Choroid plexus epithelial cell (primary cell): Measurements from ENCODE around the gene DNAI1.

ENCODE experiments used
- DNase-seq: peaks from one replicate; pipeline ENCODE4 v3.0.0-alpha.2; 2010; ENCODE audit warnings: low read depth
- H3K4me3 ChIP-seq: 2 replicates; pipeline ENCODE4 v1.5.1; 2011; ENCODE audit warnings: low read depth, mild to moderate bottlenecking, control low read depth, low read length, moderate library complexity
- TF ChIP-seq, protein P1 (sequence below): conservative IDR thresholded peaks from 2 replicates; pipeline ENCODE4 v1.5.1; 2011; ENCODE audit warnings: low read depth, mild to moderate bottlenecking, control low read depth, inconsistent platforms, low read length, moderate library complexity

The DNAI1 gene

DNA sequence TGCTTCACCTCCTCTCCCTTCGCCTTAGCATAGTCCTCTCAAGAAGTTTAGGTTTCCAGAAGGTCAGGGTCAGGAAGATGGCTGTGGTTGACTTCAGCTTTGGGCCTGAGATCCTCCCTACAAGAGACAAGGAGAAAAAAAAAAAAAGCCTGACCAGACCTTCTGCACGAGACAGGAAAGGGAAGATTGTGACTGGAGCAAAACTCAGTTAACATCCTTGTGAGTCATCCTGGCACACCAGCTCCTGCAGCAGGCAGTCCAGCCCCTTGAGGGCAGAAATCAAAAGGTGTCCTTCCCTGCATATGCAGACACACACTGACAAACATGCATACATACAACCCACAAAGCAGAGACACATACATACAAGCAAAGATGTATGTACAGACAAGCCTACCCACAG lies 82.2 kb downstream of the DNAI1 start:
- H3K4me3 ChIP-seq, result no peak overlapping the region
- TF ChIP-seq, protein P1, sequence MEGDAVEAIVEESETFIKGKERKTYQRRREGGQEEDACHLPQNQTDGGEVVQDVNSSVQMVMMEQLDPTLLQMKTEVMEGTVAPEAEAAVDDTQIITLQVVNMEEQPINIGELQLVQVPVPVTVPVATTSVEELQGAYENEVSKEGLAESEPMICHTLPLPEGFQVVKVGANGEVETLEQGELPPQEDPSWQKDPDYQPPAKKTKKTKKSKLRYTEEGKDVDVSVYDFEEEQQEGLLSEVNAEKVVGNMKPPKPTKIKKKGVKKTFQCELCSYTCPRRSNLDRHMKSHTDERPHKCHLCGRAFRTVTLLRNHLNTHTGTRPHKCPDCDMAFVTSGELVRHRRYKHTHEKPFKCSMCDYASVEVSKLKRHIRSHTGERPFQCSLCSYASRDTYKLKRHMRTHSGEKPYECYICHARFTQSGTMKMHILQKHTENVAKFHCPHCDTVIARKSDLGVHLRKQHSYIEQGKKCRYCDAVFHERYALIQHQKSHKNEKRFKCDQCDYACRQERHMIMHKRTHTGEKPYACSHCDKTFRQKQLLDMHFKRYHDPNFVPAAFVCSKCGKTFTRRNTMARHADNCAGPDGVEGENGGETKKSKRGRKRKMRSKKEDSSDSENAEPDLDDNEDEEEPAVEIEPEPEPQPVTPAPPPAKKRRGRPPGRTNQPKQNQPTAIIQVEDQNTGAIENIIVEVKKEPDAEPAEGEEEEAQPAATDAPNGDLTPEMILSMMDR, result no peak
- DNase-seq, result peak; percentile 68

DNA sequence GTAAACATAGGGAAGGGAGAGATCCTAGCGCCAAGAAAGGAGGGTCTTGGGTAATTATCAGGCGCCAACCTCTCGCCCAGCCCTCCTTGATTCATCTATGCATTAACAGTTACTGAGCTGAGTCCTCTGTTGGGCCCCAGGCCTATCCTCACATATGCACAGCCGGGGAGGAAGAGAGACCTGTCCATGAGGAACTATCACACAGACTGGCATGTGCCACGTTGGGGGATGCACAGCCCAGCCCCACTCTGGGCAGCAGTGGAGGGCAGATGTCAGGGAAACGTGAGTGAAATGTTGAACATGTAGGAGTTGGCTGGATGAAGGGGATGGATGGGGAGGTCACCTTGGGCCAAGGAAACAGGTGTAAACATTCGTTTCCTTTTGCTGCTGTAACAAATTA lies 82.9 kb downstream of the DNAI1 start:
- H3K4me3 ChIP-seq, result no peak overlapping the region
- TF ChIP-seq, protein P1, result no peak
- DNase-seq, result no peak

DNA sequence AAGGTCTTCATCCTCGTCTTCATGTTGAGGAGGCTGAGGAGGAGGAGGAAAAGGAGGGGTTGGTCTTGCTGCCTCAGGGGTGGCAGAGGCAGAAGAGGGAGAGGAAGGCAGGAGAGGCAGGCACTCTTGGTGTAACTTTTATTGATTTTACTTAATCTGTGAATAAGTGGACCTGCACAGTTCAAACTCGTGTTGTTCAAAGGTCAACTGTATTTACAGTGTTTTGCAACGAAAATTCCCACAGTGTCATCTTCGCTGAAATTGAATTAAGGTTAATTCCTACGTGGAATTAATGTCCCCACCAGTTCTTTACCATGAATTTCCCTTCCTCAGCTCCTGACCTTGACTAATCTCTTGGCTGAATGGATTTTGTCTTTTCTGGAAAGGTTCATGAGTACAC lies 85.4 kb downstream of the DNAI1 start:
- no peak overlapping the region for H3K4me3 ChIP-seq
- no peak for DNase-seq
- TF ChIP-seq, protein P1, result no peak

DNA sequence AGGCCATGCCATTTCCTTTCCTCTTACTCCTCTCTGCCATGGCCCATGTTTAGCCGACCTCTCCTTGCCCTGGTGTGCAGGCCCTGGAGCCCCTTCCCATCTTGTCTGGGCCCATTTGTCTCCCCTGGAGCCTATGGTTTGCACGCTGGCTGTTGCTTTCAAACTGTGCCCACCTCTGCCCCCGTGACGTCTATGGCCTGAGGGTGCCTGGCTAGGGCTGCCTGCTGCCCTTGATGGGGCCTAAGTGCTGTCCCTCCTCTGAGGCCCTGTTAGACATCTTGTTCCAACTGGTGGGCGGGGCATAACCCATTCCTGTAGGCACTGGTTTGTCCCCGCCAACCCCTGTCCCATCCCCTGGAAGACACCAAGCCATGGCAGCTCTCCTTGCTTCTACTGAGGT lies 86.9 kb downstream of the DNAI1 start:
- TF ChIP-seq, protein P1, result no peak
- no peak overlapping the region for H3K4me3 ChIP-seq
- no peak for DNase-seq

DNA sequence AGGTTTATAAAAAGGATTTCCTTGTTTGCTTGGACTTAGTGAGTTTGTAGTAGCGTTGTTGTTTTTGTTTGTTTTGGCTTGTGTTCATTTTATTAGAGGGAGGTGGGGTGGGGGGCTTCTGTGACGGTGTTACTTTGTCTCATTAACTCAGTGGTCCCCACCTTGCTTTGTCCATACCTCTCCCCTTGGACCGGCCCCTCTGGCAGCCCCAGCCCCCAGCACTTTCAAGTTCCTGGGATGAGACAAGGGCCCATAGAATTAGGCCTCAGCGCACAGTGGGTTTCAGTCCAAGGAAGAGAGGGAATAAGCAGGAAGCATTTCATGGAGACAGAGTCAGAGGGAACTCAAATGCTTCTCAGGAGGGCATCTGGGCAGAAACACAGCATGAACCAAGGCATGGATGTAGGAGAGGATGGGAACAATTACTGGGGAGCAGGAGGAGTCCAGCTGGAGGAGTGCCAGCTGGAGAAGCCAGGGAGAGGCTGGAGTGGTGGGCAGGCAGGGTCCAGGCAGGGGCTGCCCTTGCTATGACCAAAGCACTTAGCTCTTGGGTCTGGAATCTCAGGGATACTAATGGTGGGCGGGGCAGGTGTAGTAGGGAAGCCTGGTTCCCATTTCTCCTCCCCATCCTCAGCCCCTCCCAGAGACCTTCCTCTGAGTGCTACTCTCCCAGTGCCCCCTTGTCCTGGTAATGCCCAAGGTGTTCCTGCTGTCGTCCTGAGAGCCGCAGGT lies 87.7 kb downstream of the DNAI1 start:
- H3K4me3 ChIP-seq, result no peak overlapping the region
- DNase-seq, result no peak
- TF ChIP-seq, protein P1, result no peak

DNA sequence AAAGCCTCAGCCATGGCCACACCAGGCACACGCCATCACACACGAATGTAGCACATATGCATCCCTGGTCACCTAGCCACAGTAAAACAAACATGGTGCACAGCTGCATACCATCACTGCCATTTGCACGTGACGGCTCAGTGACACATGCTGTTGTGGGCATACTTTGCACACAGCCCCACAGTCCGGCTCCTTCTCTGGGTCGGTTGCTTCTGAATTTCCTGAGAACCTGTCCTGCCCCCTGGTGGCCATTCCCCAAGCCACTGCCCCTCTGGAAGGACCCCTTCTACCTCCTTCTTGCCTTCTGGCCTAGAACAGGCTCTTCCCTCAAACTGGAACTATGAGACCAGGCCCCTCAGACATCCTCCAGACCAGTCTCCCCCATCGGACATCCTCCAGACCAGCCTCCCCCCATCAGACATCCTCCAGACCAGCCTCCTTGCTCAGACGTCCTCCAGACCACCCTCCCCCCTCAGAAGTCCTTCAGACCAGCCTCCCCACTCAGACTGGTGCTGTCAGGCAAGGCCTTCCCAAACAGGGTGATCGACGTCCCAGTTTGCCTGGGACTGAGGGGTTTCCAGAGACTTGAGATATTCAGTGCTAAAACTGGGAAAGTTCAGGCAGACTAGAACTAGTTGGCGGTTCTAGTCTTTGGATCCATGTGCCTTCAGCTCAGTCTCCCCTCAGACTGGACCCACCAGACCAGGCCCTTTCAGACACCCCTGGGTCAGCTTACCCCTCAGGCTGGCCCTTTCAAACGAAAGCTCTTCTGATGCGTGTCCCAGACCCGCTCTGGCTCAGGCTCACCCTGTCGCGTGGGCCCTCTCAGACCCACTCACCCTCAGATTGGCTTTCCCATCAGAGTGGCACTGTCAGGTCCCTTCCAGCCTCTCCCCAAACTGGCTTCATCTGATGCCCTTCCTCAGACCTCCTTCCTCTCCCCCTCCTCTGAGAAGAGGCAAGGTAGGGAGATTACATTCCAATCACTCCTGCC lies 88.5 kb downstream of the DNAI1 start:
- TF ChIP-seq, protein P1, result peak; percentile 82
- no peak overlapping the region for H3K4me3 ChIP-seq
- peak; percentile 83 for DNase-seq
